Esophagus muscularis mucosa (tissue), 4 donors: Measurements from ENCODE around the gene MROH8. TPM values are rescaled to one million over a fixed set of nuclear protein-coding genes. Genes with fewer than 3 reads are reported as not detected.

Experiments used
- DNase-seq: peaks from one replicate; pipeline ENCODE4 v3.0.0-alpha.2; 2017; ENCODE audit errors: extremely low spot score
- H3K27ac ChIP-seq, 4 donors: fragments of 200-600 bp; sonication (generic); replicated peaks in 1 of 4; 1 replicate in 3 of 4; 2 replicates in 1 of 4; pipeline ENCODE4 v1.5.1; 2016 to 2019; ENCODE audit warnings: mild to moderate bottlenecking in 1 of 4
- H3K27me3 ChIP-seq, 4 donors: fragments of 200-600 bp; sonication (generic); one replicate each; pipeline versions ENCODE4 v1.5.1 to v1.6.0; 2016 to 2019
- H3K36me3 ChIP-seq, 4 donors: fragments of 200-600 bp; sonication (generic); one replicate each; pipeline ENCODE4 v1.5.1; 2016 to 2019
- H3K4me1 ChIP-seq, 4 donors: fragments of 200-600 bp; sonication (generic); one replicate each; pipeline ENCODE4 v1.5.1; 2016 to 2019
- H3K4me3 ChIP-seq, 4 donors: fragments of 200-600 bp; sonication (generic); 1 replicate in 2 of 4; 2 replicates in 2 of 4; pipeline ENCODE4 v1.5.1; 2016 to 2019; ENCODE audit warnings: mild to moderate bottlenecking in 4 of 4, moderate library complexity in 1 of 4
- H3K9me3 ChIP-seq, 4 donors: fragments of 200-600 bp; sonication (generic); 1 replicate in 3 of 4; 2 replicates in 1 of 4; pipeline ENCODE4 v1.5.1; 2016 to 2019
- EP300 ChIP-seq: sonication (generic); formaldehyde crosslinking; IDR thresholded peaks from one replicate; pipeline ENCODE4 v1.6.1; 2017; ENCODE audit warnings: antibody characterized with exemption
- POLR2A ChIP-seq: fragments of 450-650 bp; IDR thresholded peaks from one replicate; pipeline ENCODE4 v1.6.1; 2017; ENCODE audit warnings: antibody characterized with exemption, moderate library complexity, mild to moderate bottlenecking, low read depth
- POLR2AphosphoS5 ChIP-seq, 2 donors: sonication (generic); formaldehyde crosslinking; IDR thresholded peaks; one replicate each; pipeline ENCODE4 v1.6.1; 2017; ENCODE audit warnings: antibody characterized with exemption in 2 of 2
- WGBS: methylation state at CpG from one replicate; pipeline ENCODE4 v1.1.5; 2018; 5-methylcytosine and 5-hydroxymethylcytosine counted together
- intact Hi-C: fragments of 100-400 bp; cut with DNase I; formaldehyde crosslinking; loops from one replicate; pipeline ENCODE4 v1.15.1; 2023
- total RNA-seq, 4 donors: library from RNA; depleted of rRNA; stranded (reverse); fragments of >200 nt; gene quantifications; one replicate each; pipeline versions ENCODE4 v1.1.0 to v1.2.1, GENCODE V29; 2016
- TF ChIP-seq, protein P1 (sequence below), 3 experiments: fragments of 200-600 bp in 2 of 3; fragments of 450-650 bp in 1 of 3; sonication (generic) in 2 of 3; IDR thresholded peaks; one replicate each; pipeline ENCODE4 v1.5.1; 2017 to 2019; ENCODE audit warnings: antibody characterized with exemption in 3 of 3, mild to moderate bottlenecking in 2 of 3, moderate library complexity in 1 of 3

Gene MROH8
- total RNA-seq, 4 donors from 2014 or later: 2.7 to 6.2 (median 3.0) TPM

DNA sequence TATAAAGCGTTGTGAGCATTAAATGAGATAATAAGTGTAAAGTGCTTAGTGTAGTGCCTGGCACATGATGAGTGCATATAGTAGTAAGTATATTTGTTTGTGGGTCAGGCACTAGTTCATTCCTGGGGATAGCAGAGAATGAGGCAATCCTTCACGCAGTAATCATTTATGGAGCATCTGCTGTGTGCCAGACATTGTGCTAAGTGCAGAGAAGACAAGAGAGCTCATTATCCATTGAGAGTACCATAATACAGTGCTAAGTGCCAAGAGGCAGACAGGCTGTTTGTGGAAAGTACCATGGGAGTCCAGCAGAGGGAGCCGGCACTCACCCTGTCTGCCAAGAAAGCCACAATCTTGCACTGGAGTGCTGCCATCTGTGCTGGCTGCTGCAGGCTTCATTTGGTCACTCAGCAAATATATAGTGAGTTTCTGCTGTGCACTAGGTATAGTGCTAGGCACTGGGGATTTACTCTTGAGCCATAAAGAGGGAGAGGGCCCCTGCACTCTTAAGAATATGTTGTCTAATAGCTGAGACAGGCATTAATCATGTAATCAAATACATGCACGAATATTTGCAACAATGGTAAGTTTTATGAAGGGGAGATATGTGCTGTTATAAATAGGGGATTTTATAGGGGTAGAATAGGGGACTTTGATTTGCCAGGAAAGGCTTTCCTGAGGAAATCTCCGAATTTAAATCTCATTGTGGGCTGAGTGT is 12.9 kb upstream of the MROH8 start:
- 29% methylated on average over 4 of the region's 5 CpGs for WGBS
- intact Hi-C loops: loop anchor here (10.0 kb wide), 1 partner anchor 83 kb away; no protein-coding TSS in a partner anchor
- DNase-seq: peak; percentile 95
- Histone ChIP-seq H3K9me3 (no peaks in the 10 kb centered on the region), H3K4me3 (no peak overlapping the region), H3K4me1 (peaks cover 33 to 69% (median 67%) of the 10 kb centered on the region in 4 donors), H3K27me3 (no peaks in the 10 kb centered on the region), H3K27ac (peak overlapping the region in 1 of 4 donors; percentile 18), H3K36me3 (peaks cover 0 to 21% (median 9%) of the 10 kb centered on the region in 4 donors)
- TF ChIP-seq EP300 (no peak), POLR2AphosphoS5 (IDR thresholded peaks at IDR 0.05) (peak; percentile 59 to 66), POLR2A (no peak)
- TF ChIP-seq, protein P1, sequence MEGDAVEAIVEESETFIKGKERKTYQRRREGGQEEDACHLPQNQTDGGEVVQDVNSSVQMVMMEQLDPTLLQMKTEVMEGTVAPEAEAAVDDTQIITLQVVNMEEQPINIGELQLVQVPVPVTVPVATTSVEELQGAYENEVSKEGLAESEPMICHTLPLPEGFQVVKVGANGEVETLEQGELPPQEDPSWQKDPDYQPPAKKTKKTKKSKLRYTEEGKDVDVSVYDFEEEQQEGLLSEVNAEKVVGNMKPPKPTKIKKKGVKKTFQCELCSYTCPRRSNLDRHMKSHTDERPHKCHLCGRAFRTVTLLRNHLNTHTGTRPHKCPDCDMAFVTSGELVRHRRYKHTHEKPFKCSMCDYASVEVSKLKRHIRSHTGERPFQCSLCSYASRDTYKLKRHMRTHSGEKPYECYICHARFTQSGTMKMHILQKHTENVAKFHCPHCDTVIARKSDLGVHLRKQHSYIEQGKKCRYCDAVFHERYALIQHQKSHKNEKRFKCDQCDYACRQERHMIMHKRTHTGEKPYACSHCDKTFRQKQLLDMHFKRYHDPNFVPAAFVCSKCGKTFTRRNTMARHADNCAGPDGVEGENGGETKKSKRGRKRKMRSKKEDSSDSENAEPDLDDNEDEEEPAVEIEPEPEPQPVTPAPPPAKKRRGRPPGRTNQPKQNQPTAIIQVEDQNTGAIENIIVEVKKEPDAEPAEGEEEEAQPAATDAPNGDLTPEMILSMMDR (IDR thresholded peaks at IDR 0.05): peak; percentile 91 to 94 (median 93)

DNA sequence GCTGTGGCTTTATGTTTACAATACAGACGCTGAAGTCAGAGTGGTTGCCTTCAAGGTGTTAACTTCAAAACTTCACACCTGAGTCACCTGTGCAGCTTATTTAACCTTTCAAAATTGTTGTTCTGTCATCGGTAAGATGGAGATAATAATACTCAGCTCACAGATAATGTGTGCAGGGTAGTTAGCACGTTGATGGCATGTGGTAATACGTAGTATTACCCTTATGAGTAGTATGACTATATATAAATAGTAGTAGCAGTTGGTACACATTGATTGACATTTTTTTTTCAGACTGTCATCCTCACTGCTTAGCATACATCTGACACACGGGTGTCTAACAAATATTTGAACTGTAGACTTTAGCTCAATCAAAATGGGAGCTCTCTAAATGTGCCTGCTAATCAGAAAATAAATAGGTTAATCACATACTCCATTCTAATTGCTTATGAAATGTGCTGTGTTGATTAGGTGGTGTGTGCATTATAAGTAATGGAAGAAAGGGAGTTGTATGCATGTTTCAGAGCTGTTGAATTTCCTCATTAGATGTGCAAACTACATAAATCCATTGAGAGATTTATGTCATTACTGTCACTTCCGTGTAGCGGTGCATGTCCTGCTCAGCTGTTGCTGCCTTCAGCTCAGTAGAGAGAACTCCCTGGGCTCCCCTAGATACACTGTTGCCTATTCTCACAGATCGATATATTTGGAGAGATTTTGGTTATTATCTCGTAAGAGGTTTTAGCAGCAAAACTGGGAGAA is 11.2 kb upstream of the MROH8 start:
- H3K27ac ChIP-seq: peak overlapping the region; percentile 22 to 54 (median 42)
- intact Hi-C loops: loop anchor here (10.0 kb wide), 1 partner anchor 84 kb away; no protein-coding TSS in a partner anchor
- WGBS: 77% methylated on average over 9 of the region's 9 CpGs
- no peak for DNase-seq
- H3K4me3 ChIP-seq: no peak overlapping the region
- TF ChIP-seq POLR2A (no peak), EP300 (no peak), POLR2AphosphoS5 (IDR thresholded peaks at IDR 0.05) (no peak)
- TF ChIP-seq, protein P1 (IDR thresholded peaks at IDR 0.05): no peak
- no peaks in the 10 kb centered on the region for H3K27me3 ChIP-seq
- H3K36me3 ChIP-seq: peaks cover 8 to 36% (median 19%) of the 10 kb centered on the region in 4 donors
- H3K4me1 ChIP-seq: peaks cover 33 to 71% (median 65%) of the 10 kb centered on the region in 4 donors
- no peaks in the 10 kb centered on the region for H3K9me3 ChIP-seq

DNA sequence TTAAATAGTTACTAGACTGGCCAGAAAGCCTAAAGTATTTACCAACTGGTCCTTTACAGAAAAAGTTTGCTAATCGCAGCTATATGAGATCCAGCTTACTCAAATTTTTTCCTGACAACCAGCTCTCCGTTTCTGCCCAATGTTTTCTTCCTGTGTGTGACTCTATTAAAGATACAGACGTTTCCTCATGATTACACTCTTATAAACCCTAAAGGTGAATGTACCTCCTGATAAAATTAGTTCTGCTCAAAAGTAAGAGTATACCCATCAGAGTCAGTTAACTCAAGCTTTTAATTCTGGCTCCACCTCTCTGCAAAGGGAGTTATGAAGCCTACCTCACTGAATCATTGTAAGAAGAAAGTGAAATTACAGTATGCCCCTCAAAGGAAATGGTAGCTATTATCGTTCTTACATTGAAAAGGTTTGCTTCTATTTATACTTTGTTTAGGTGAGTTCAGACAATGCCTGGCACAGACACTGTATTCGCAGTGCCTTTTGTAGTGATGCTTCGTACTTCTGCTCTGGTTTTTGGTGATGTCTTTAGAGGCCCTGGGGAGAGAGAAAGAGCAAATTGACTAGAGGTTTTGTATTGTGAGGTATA is 10.2 kb upstream of the MROH8 start:
- Histone ChIP-seq H3K27me3 (no peaks in the 10 kb centered on the region), H3K27ac (peak overlapping the region; percentile 22 to 54 (median 42)), H3K4me1 (peaks cover 29 to 61% (median 56%) of the 10 kb centered on the region in 4 donors), H3K9me3 (no peaks in the 10 kb centered on the region), H3K36me3 (peaks cover 9 to 46% (median 30%) of the 10 kb centered on the region in 4 donors), H3K4me3 (no peak overlapping the region)
- TF ChIP-seq EP300 (no peak), POLR2A (no peak), POLR2AphosphoS5 (IDR thresholded peaks at IDR 0.05) (no peak)
- TF ChIP-seq, protein P1 (IDR thresholded peaks at IDR 0.05): no peak
- intact Hi-C loops: loop anchor here (10.0 kb wide), 1 partner anchor 85 kb away; no protein-coding TSS in a partner anchor
- WGBS: 37% methylated on average over 6 of the region's 6 CpGs
- DNase-seq: no peak

DNA sequence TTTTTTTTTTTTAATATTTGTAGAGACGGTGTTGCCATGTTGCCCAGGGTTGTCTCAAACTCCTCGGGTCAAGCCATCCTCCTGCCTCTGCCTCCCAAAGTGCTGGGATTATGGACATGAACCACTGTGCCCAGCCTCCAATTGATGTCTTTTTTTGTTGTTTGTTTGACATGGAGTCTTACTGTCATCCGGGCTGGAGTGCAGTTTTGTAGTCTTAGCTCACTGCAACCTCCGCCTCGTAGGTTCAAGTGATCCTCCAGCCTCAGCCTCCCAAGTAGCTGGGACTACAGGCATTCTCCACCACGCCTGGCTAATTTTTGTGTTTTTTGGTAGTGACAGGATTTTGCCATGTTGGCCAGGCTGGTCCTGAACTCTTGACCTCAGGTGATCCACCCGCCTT is 9.4 kb upstream of the MROH8 start:
- 98% methylated on average over 6 of the region's 7 CpGs for WGBS
- Histone ChIP-seq H3K9me3 (no peaks in the 10 kb centered on the region), H3K4me3 (no peak overlapping the region), H3K4me1 (peaks cover 29 to 57% (median 57%) of the 10 kb centered on the region in 4 donors), H3K27me3 (no peaks in the 10 kb centered on the region), H3K27ac (peak overlapping the region in 1 of 4 donors; percentile 50), H3K36me3 (peaks cover 9 to 53% (median 37%) of the 10 kb centered on the region in 4 donors)
- intact Hi-C loops: no loop called here
- TF ChIP-seq, protein P1 (IDR thresholded peaks at IDR 0.05): no peak
- TF ChIP-seq EP300: no peak
- TF ChIP-seq POLR2AphosphoS5 (IDR thresholded peaks at IDR 0.05): no peak
- no peak for TF ChIP-seq POLR2A
- no peak for DNase-seq
